AG04450 (cell line): ENCODE measurements around the gene MBOAT2. TPM values are rescaled to one million over a fixed set of nuclear protein-coding genes. Genes with fewer than 3 reads are reported as not detected.

Experiments used
- CTCF ChIA-PET: fragments of 300-600, 350-600 bp; formaldehyde crosslinking; extraction: SDS; loops from one replicate; lab custom pipeline; 2022; ENCODE audit warnings: antibody characterized with exemption, inconsistent platforms; lab: Charles Lee
- POLR2A ChIA-PET: fragments of 350-600 bp; formaldehyde crosslinking; extraction: SDS; loops from one replicate; lab custom pipeline; 2021; ENCODE audit warnings: antibody characterized with exemption, inconsistent platforms; lab: Yijun Ruan, JAX
- DNase-seq: peaks from one replicate; pipeline ENCODE4 v3.0.0-alpha.2; 2011; ENCODE audit warnings: low read depth, low spot score
- H3K27ac ChIP-seq: one replicate; pipeline ENCODE4 v1.5.1; 2012; ENCODE audit warnings: low read depth, low read length, control low read depth
- H3K27me3 ChIP-seq: one replicate; pipeline ENCODE4 v1.6.0; 2012; ENCODE audit warnings: low read length; ENCODE audit not compliant: control insufficient read depth, insufficient read depth
- H3K4me3 ChIP-seq: 2 replicates; pipeline ENCODE4 v1.5.1; 2011; ENCODE audit warnings: mild to moderate bottlenecking, low read depth, low read length, control low read depth
- H3K9me3 ChIP-seq: 2 replicates; pipeline ENCODE4 v1.5.1; 2012; ENCODE audit warnings: low read length; ENCODE audit not compliant: control insufficient read depth, insufficient read depth
- polyA plus RNA-seq: library from polyadenylated mRNA; depleted of rRNA; stranded (reverse); fragments of >200 nt; gene quantifications from 2 replicates; pipeline ENCODE4 v1.2.3, GENCODE V29; 2011
- TF ChIP-seq, protein P1 (sequence below): IDR thresholded peaks from 2 replicates; pipeline ENCODE4 v1.5.1; 2011; ENCODE audit warnings: low read depth, low read length, control low read depth, inconsistent platforms

MBOAT2 gene
- polyA plus RNA-seq, 1 experiment = 75.2 TPM

DNA sequence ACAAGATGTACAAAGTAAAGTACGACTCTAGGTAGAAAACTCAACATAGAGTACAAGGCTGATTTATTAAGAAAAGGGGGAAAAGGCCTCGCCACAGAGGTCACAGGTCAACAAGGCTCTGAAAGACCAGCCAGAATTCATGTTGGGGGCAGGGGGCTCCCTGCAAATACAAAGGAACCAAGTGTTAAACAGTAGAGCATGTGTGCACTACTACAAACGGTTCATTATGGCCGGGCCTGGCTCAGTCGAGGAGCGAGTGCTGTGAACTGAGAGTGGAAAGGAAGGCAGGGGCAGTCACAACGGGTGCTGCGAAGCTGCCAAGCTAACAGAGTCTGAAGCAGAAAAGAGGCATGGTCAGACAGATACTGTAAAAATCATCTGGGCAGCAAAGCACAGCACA lies 77.1 kb downstream of the MBOAT2 start:
- ChIA-PET CTCF (no interaction called here), POLR2A (no interaction called here)
- Histone ChIP-seq H3K27ac (no peak overlapping the region), H3K9me3 (no peaks in the 10 kb centered on the region), H3K4me3 (no peak overlapping the region), H3K27me3 (no peaks in the 10 kb centered on the region)
- TF ChIP-seq, protein P1, sequence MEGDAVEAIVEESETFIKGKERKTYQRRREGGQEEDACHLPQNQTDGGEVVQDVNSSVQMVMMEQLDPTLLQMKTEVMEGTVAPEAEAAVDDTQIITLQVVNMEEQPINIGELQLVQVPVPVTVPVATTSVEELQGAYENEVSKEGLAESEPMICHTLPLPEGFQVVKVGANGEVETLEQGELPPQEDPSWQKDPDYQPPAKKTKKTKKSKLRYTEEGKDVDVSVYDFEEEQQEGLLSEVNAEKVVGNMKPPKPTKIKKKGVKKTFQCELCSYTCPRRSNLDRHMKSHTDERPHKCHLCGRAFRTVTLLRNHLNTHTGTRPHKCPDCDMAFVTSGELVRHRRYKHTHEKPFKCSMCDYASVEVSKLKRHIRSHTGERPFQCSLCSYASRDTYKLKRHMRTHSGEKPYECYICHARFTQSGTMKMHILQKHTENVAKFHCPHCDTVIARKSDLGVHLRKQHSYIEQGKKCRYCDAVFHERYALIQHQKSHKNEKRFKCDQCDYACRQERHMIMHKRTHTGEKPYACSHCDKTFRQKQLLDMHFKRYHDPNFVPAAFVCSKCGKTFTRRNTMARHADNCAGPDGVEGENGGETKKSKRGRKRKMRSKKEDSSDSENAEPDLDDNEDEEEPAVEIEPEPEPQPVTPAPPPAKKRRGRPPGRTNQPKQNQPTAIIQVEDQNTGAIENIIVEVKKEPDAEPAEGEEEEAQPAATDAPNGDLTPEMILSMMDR = no peak
- DNase-seq = no peak

DNA sequence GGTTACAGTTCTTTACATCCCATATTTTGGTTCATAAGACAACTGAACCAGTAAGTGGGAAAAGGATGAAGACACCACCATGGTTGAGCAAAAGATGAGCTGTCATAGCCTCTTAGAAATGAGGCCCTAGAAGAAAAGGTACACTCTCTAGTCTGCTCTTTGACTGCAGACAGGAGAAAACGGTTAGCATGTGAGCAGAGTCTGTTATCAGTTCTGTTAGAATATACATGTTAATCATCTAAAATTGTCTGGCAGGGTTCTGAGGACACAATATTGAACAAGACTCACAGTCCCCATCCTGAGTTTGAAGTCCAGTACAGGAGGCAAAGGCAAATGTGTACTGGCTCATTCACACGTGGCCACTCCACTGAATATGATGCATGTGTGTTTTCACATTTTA lies 78.1 kb downstream of the MBOAT2 start:
- Histone ChIP-seq H3K27me3 (no peaks in the 10 kb centered on the region), H3K4me3 (no peak overlapping the region), H3K9me3 (no peaks in the 10 kb centered on the region), H3K27ac (no peak overlapping the region)
- CTCF ChIA-PET = no interaction called here
- POLR2A ChIA-PET = no interaction called here
- no peak for DNase-seq
- TF ChIP-seq, protein P1 = no peak

DNA sequence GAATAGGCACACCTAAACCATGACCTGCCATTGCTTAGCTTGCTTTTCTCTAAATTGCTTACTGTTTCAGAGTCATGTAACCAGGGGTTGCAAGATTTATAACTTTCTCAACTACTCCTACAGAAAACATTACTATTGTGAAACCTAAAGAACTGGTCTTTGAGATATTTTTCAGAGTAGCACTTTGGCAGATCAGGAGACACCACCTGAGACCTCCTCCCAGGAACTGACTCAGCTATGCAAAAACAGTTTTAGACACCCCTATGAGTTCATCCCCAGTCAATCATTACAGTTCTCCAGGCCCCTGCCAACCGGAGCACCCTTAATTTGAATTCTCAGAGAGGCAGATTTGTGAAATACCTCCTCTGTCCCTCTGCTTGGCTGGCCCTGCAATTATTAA lies 80.3 kb downstream of the MBOAT2 start:
- H3K27ac ChIP-seq = no peak overlapping the region
- no peaks in the 10 kb centered on the region for H3K9me3 ChIP-seq
- H3K4me3 ChIP-seq = no peak overlapping the region
- no peaks in the 10 kb centered on the region for H3K27me3 ChIP-seq
- DNase-seq = no peak
- TF ChIP-seq, protein P1 = no peak
- ChIA-PET POLR2A (interaction anchor here (0.6 kb wide), 1 partner anchor 184 kb away, joined by 3 read pairs; no protein-coding TSS in a partner anchor), CTCF (no interaction called here)

DNA sequence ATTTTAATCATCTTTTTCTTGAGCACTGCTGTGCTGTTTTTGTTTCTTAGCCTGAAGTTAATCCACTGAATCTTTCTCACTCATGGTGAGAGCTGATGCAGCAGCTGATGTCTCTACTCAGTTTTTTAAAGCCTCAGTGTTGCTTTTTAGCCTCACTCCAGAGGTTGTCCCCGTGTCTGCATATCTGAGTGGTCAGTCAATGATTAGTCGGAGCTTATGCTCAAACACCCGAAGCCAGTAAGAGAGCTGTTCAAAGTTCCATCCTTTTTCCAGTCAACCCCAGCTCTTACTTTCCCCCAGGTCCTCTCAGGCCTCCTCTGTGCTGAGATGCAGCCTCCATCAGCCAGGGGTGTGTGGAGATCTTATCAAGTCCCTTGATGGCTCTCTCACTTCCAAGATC lies 81.1 kb downstream of the MBOAT2 start:
- TF ChIP-seq, protein P1 = no peak
- no peak for DNase-seq
- H3K9me3 ChIP-seq = no peaks in the 10 kb centered on the region
- ChIA-PET CTCF (interaction anchor here (0.6 to 0.8 kb wide), 2 partner anchors 31 to 1805 kb away, joined by 3 read pairs; no protein-coding TSS in a partner anchor), POLR2A (interaction anchor here (0.9 kb wide), 1 partner anchor 240 kb away, joined by 3 read pairs; the partner anchor contains the start of gene ID2)
- H3K4me3 ChIP-seq = no peak overlapping the region
- H3K27ac ChIP-seq = no peak overlapping the region
- no peaks in the 10 kb centered on the region for H3K27me3 ChIP-seq

DNA sequence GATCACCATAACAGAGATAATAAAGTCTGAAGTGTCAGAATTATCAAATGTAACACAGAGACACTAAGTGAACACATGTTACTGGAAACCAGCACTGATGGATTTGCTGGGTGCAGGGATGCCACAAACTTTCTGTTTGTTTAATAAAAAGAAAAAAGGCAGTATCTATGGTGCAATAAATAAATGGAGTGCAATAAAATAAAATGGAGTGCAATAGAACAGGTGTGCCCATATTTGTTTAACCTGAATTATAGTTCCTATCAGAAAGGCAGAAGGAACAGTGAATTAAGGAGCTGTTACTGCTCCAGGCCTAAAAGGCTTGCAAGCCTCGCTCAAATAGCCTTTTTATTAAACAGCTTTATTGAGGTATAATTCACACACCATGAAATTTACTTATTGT lies 85.1 kb downstream of the MBOAT2 start:
- ChIA-PET POLR2A (no interaction called here), CTCF (no interaction called here)
- TF ChIP-seq, protein P1 = no peak
- H3K4me3 ChIP-seq = no peak overlapping the region
- H3K27me3 ChIP-seq = no peaks in the 10 kb centered on the region
- no peaks in the 10 kb centered on the region for H3K9me3 ChIP-seq
- DNase-seq = no peak
- H3K27ac ChIP-seq = no peak overlapping the region
